ENCODE measurements around the gene MAP3K1. TPM values are rescaled to one million over a fixed set of nuclear protein-coding genes. Genes with fewer than 3 reads are reported as not detected.

MAP3K1 gene
- total and polyA plus RNA-seq, 9 donors = 11.9 to 20.6 (median 14.7) TPM

DNA sequence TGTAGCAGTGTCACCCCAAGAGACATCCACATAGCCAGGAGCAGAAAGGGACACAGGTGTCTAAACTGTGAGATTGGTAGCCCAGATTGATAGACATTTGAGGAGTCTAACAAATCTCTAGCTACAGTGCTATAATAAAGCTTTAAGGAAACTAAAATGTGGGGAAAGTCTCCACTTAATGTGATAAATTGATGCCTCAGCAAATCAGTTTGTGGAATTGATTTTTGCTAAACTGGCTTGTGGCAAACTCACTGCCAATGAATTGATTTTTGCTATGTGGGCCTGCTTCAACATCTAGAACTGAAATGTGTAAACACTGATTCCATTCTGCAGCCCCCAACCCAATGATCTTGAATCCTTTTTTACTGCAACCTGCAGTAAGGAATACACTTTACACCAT lies 16.8 kb upstream of the MAP3K1 start:
- H3K27ac ChIP-seq (ENCODE audit: low read length) = no peak overlapping the region
- DNase-seq = no peak
- H3K4me3 ChIP-seq (ENCODE audit: low read length) = no peak overlapping the region
- H3K9me3 ChIP-seq (replicated peaks; ENCODE audit: control insufficient read depth, low read depth, low read length) = no peaks in the 10 kb centered on the region
- no peaks in the 10 kb centered on the region for H3K36me3 ChIP-seq (ENCODE audit: control insufficient read depth, insufficient read depth, low read length)
- H3K27me3 ChIP-seq (ENCODE audit: control insufficient read depth, insufficient read depth, low read length) = no peaks in the 10 kb centered on the region
- H3K4me1 ChIP-seq (ENCODE audit: control insufficient read depth, insufficient read depth, low read length) = peaks cover 5% of the 10 kb centered on the region

DNA sequence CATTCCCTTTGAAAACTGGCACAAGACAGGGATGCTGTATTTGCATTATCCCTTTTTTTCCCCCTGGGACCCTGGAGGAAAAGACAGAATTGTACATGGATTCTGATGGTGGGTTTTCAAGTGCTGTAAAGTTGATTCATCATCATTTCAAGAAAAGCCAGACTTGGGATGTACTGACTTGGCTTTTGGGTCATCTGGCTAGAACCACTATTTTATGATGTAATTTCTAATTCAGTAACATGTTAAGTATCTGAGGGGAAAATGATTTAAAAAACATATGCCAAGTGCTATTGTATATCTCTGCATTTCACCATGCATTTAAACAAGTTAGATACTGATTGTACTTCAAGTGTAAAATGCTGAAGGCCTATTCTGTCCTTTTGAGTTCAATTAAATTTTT lies 15.2 kb upstream of the MAP3K1 start:
- no peaks in the 10 kb centered on the region for H3K27me3 ChIP-seq (ENCODE audit: control insufficient read depth, insufficient read depth, low read length)
- H3K4me3 ChIP-seq (ENCODE audit: low read length) = no peak overlapping the region
- H3K9me3 ChIP-seq (replicated peaks; ENCODE audit: control insufficient read depth, low read depth, low read length) = no peaks in the 10 kb centered on the region
- peaks cover 7% of the 10 kb centered on the region for H3K4me1 ChIP-seq (ENCODE audit: control insufficient read depth, insufficient read depth, low read length)
- H3K27ac ChIP-seq (ENCODE audit: low read length) = no peak overlapping the region
- H3K36me3 ChIP-seq (ENCODE audit: control insufficient read depth, insufficient read depth, low read length) = no peaks in the 10 kb centered on the region
- peak; percentile 84 for DNase-seq

DNA sequence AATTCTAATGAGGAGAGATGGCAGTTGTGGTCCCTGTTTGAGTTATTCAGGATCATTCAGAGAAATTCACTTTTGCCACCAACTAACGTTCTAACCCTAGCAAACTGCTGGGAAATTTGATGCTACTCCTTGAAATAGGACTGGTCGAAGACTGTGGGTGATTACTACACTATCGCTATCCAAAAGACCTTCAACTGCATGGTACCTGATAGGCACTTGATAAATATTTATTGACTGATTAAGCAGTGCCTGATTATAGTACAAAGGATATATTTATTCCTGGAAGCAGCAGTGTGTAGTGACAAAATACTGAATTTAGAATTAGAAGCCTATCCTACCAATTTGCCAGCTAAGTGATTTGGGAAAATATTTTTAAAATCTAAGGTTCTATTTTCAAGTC lies 14.1 kb upstream of the MAP3K1 start:
- no peak overlapping the region for H3K4me3 ChIP-seq (ENCODE audit: low read length)
- H3K9me3 ChIP-seq (replicated peaks; ENCODE audit: control insufficient read depth, low read depth, low read length) = no peaks in the 10 kb centered on the region
- WGBS (ENCODE audit: insufficient coverage) = 40% methylated on average over 1 of the region's 3 CpGs
- no peak overlapping the region for H3K27ac ChIP-seq (ENCODE audit: low read length)
- no peaks in the 10 kb centered on the region for H3K27me3 ChIP-seq (ENCODE audit: control insufficient read depth, insufficient read depth, low read length)
- no peaks in the 10 kb centered on the region for H3K36me3 ChIP-seq (ENCODE audit: control insufficient read depth, insufficient read depth, low read length)
- no peak for DNase-seq
- H3K4me1 ChIP-seq (ENCODE audit: control insufficient read depth, insufficient read depth, low read length) = peaks cover 7% of the 10 kb centered on the region

DNA sequence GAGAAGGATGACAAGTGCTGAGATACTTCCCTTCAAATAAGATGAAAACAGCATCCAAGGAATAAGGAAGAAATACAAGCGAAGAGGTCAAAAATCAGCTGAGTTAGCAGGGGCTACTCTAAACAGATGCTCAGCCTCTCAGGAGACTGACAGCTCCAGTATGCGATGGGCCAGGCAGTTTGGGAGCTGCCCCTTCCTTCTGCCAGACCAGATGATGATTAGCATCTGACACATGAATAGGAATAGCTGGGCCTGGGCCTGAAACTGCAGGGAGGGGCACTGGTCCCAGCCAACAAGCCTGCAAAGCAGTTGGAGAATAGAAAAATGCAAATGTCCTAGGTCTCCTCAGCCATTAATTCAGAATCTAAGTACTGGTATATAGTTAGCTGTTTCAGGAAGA lies 13.1 kb upstream of the MAP3K1 start:
- Histone ChIP-seq H3K27me3 (ENCODE audit: control insufficient read depth, insufficient read depth, low read length) (no peaks in the 10 kb centered on the region), H3K4me1 (ENCODE audit: control insufficient read depth, insufficient read depth, low read length) (peaks cover 7% of the 10 kb centered on the region), H3K27ac (ENCODE audit: low read length) (no peak overlapping the region), H3K36me3 (ENCODE audit: control insufficient read depth, insufficient read depth, low read length) (no peaks in the 10 kb centered on the region), H3K9me3 (replicated peaks; ENCODE audit: control insufficient read depth, low read depth, low read length) (no peaks in the 10 kb centered on the region), H3K4me3 (ENCODE audit: low read length) (no peak overlapping the region)
- WGBS (ENCODE audit: insufficient coverage) = 40% methylated on average over 2 of the region's 2 CpGs
- peak; percentile 67 for DNase-seq

DNA sequence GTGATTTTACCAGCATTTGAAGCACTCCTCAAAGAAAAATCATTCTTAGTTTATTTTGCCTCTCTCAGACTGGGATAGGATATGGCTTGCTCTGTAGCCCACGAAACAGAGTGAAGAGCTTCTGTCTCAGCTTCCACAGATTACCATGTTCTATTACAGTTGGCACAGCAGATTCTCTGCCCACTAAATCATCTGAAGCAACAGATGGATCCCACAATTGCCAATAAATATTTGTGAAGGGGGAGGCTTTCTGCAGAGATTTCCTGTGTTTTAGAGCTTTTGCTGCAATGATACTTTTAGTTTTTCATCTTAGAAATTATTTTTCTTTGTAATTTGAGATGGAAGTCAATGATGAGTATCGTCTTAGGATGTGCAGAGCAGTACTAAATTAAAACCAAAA lies 12.3 kb upstream of the MAP3K1 start:
- Histone ChIP-seq H3K36me3 (ENCODE audit: control insufficient read depth, insufficient read depth, low read length) (no peaks in the 10 kb centered on the region), H3K27ac (ENCODE audit: low read length) (no peak overlapping the region), H3K4me1 (ENCODE audit: control insufficient read depth, insufficient read depth, low read length) (peaks cover 7% of the 10 kb centered on the region), H3K9me3 (replicated peaks; ENCODE audit: control insufficient read depth, low read depth, low read length) (no peaks in the 10 kb centered on the region), H3K27me3 (ENCODE audit: control insufficient read depth, insufficient read depth, low read length) (no peaks in the 10 kb centered on the region), H3K4me3 (ENCODE audit: low read length) (no peak overlapping the region)
- DNase-seq = peak; percentile 56
- WGBS (ENCODE audit: insufficient coverage) = no CpG with 5 or more reads among the region's 2 CpGs

DNA sequence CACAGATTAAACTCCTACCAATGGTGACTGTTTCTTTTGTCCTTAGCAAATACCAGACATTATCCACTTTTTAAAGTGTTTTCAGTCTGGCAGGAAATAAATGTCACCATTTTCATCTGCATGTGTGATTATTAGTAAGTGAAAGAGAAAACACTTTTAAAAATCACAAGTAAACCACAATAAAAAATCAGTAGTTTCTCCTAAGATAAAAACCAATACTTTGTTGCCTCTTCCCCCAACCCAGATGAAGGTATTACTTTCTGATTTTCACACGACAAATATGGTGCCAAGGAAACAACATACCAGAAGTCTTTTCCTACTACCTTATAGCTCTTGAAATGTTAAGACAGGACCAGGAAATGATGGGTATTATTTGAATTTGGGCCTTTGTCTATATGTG lies 11.5 kb upstream of the MAP3K1 start:
- H3K4me1 ChIP-seq (ENCODE audit: control insufficient read depth, insufficient read depth, low read length) = peaks cover 7% of the 10 kb centered on the region
- H3K4me3 ChIP-seq (ENCODE audit: low read length) = no peak overlapping the region
- WGBS (ENCODE audit: insufficient coverage) = no CpG with 5 or more reads among the region's 1 CpG
- DNase-seq = no peak
- no peak overlapping the region for H3K27ac ChIP-seq (ENCODE audit: low read length)
- no peaks in the 10 kb centered on the region for H3K27me3 ChIP-seq (ENCODE audit: control insufficient read depth, insufficient read depth, low read length)
- no peaks in the 10 kb centered on the region for H3K36me3 ChIP-seq (ENCODE audit: control insufficient read depth, insufficient read depth, low read length)
- H3K9me3 ChIP-seq (replicated peaks; ENCODE audit: control insufficient read depth, low read depth, low read length) = no peaks in the 10 kb centered on the region

DNA sequence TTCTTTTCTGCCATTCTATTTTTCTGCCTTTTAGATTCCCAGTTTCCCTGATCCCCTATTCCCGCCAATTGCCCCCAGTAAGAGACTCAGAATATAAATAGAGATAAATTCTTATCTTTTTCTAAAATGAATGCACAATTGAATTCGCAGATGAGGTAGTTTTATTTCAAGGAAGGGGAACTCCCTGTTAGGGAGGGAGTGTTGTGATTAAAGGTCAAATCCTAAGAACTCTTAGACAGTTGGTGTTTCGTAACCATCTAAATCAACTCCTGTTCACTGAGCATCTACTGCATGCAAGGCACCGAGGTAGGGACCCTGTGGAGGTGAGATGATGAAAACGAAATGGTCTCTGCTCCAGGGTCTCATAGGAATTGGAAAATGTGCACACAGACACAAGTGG lies 7.7 kb upstream of the MAP3K1 start:
- no peaks in the 10 kb centered on the region for H3K9me3 ChIP-seq (replicated peaks; ENCODE audit: control insufficient read depth, low read depth, low read length)
- WGBS (ENCODE audit: insufficient coverage) = 50% methylated on average over 1 of the region's 5 CpGs
- no peak overlapping the region for H3K27ac ChIP-seq (ENCODE audit: low read length)
- DNase-seq = no peak
- no peak overlapping the region for H3K4me3 ChIP-seq (ENCODE audit: low read length)
- no peaks in the 10 kb centered on the region for H3K36me3 ChIP-seq (ENCODE audit: control insufficient read depth, insufficient read depth, low read length)
- no peaks in the 10 kb centered on the region for H3K27me3 ChIP-seq (ENCODE audit: control insufficient read depth, insufficient read depth, low read length)
- H3K4me1 ChIP-seq (ENCODE audit: control insufficient read depth, insufficient read depth, low read length) = peaks cover 5% of the 10 kb centered on the region

DNA sequence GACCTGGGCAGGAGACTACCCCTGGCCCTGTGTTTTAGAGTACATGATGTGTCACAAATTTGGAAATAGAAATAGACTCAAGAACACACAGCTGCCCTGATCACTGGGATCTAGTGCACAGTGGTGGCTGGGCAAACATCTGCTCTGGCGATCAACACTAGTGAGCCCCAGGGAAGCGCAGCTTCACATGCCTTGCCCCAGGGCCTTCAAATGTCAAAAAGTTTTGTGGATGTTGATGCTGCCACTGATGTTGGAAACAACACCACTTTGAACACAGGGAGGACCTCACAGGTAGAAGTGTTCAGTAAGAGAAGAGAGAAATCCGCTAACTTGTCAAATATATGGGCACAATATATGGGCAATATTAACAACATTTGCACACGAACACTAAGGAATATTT lies 7.1 kb upstream of the MAP3K1 start:
- Histone ChIP-seq H3K4me1 (ENCODE audit: control insufficient read depth, insufficient read depth, low read length) (peaks cover 5% of the 10 kb centered on the region), H3K27me3 (ENCODE audit: control insufficient read depth, insufficient read depth, low read length) (no peaks in the 10 kb centered on the region), H3K36me3 (ENCODE audit: control insufficient read depth, insufficient read depth, low read length) (no peaks in the 10 kb centered on the region), H3K27ac (ENCODE audit: low read length) (no peak overlapping the region), H3K9me3 (replicated peaks; ENCODE audit: control insufficient read depth, low read depth, low read length) (no peaks in the 10 kb centered on the region), H3K4me3 (ENCODE audit: low read length) (no peak overlapping the region)
- WGBS (ENCODE audit: insufficient coverage) = 85% methylated on average over 2 of the region's 4 CpGs
- no peak for DNase-seq

DNA sequence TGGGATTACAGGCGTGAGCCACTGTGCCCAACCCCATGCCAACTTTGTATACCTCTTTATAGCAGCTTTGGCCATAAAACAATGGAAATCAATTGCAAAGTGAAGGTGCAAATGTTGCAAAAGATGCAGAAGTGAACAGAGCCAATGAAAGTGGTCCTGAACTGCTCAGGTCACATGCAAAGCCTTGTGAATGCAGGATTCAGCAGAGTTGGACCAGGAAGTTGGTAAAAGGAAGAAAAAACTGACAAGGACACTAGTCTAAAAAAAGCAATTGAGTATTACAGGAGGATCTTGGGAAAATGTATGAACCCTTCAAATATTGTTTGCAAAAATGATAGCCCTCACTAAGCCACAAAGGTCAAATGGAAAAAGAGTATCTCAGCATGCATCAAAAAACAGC lies 4.5 kb upstream of the MAP3K1 start:
- DNase-seq = peak; percentile 36
- Histone ChIP-seq H3K36me3 (ENCODE audit: control insufficient read depth, insufficient read depth, low read length) (no peaks in the 10 kb centered on the region), H3K27ac (ENCODE audit: low read length) (no peak overlapping the region), H3K27me3 (ENCODE audit: control insufficient read depth, insufficient read depth, low read length) (peaks cover 6% of the 10 kb centered on the region), H3K9me3 (replicated peaks; ENCODE audit: control insufficient read depth, low read depth, low read length) (no peaks in the 10 kb centered on the region), H3K4me3 (ENCODE audit: low read length) (no peak overlapping the region), H3K4me1 (ENCODE audit: control insufficient read depth, insufficient read depth, low read length) (peaks cover 4% of the 10 kb centered on the region)
- no CpG with 5 or more reads among the region's 1 CpG for WGBS (ENCODE audit: insufficient coverage)

DNA sequence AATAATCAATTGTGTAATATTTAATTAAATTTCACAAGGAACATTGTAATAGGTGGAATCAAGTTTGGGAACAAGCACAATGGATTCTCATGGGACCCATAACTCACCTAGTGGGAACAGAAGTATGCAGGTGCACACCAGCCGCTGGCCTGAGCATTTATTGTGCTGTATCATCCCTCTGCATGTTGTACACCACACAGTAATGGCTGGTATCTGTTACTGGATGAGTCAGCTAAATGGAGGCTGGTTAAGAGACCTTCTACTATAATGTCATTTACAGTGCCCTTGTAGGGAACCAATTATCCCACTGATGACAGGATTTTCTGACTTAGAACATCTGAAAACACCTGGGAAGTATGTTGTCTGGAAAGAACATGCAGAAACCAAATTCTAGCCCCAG lies 3.2 kb upstream of the MAP3K1 start:
- WGBS (ENCODE audit: insufficient coverage) = no CpG with 5 or more reads among the region's 1 CpG
- Histone ChIP-seq H3K4me1 (ENCODE audit: control insufficient read depth, insufficient read depth, low read length) (peaks cover 4% of the 10 kb centered on the region), H3K36me3 (ENCODE audit: control insufficient read depth, insufficient read depth, low read length) (no peaks in the 10 kb centered on the region), H3K27ac (ENCODE audit: low read length) (no peak overlapping the region), H3K4me3 (ENCODE audit: low read length) (no peak overlapping the region), H3K27me3 (ENCODE audit: control insufficient read depth, insufficient read depth, low read length) (peaks cover 6% of the 10 kb centered on the region), H3K9me3 (replicated peaks; ENCODE audit: control insufficient read depth, low read depth, low read length) (no peaks in the 10 kb centered on the region)
- DNase-seq = no peak

DNA sequence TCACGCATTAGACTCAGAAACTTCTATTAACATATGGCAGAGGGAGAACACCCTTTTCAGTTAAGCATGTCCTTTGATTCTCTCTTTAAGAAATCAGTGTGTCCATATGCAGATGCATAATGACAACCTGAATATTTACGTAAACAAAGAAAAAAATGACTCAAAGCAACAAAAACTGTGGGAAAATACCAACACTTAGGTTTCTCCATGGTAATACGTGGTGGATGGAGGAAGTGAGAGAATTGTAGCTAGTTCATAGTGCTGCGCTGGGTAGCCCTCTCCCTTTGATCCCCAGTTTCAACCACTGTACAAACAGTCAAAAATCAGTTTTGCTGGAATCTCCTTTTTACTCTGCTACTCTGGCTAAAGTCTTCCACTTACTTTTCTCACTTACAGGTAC lies 2.0 kb upstream of the MAP3K1 start:
- peaks cover 4% of the 10 kb centered on the region for H3K4me1 ChIP-seq (ENCODE audit: control insufficient read depth, insufficient read depth, low read length)
- no CpG with 5 or more reads among the region's 4 CpGs for WGBS (ENCODE audit: insufficient coverage)
- no peak overlapping the region for H3K4me3 ChIP-seq (ENCODE audit: low read length)
- no peaks in the 10 kb centered on the region for H3K9me3 ChIP-seq (replicated peaks; ENCODE audit: control insufficient read depth, low read depth, low read length)
- H3K27ac ChIP-seq (ENCODE audit: low read length) = no peak overlapping the region
- peaks cover 6% of the 10 kb centered on the region for H3K27me3 ChIP-seq (ENCODE audit: control insufficient read depth, insufficient read depth, low read length)
- no peak for DNase-seq
- H3K36me3 ChIP-seq (ENCODE audit: control insufficient read depth, insufficient read depth, low read length) = no peaks in the 10 kb centered on the region
